A549 treated with Mapracorat at 1 μM for 4 hours (cell line): Measurements from ENCODE around the gene ZNF700. TPM values are rescaled to one million over a fixed set of nuclear protein-coding genes. Genes with fewer than 3 reads are reported as not detected.

Experiments
- total RNA-seq: library from RNA; stranded (reverse); fragments of 200-300 nt; extraction: Qiagen RNA extraction; gene quantifications from 5 replicates; pipeline ENCODE4 v1.2.3, GENCODE V29; 2022

Gene ZNF700
- total RNA-seq: 0.19 to 0.30 TPM (median 0.27 TPM) in 5 replicates

DNA sequence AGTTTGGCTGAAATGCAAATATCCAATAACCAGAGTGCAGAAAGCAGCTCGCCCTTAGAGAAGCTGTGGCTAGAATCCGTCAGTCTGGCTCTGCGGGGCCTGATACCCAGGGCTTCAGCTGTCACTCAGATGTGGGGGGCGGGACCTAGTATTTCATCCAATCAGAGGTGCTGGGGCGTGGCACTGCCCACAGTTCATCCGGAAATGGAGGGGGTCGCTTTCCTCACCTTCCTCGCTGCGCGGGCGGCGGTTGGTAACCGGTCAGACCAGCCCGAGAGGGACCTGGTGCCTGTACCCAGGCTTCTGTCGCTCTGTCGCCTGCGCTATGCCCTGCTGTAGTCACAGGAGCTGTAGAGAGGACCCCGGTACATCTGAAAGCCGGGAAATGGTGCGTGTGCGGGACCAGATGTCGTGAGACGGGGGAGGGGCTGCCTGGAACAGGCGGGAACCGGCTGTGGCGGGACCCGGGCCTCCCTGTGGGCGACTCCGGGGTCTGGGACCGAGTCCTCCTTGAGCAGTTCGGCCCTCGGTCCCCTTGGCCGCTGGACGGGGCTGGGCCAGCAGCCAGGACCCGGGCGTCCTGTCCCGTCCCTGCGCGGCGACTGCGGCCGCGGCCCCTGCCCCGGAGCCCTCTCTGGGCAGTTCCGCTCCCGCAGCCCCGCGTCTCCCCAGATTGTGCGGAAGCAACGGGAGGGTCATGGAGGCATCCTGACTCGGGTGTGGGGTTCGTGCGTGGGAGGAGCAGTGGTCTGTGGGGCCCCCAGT, at the start of gene ZNF700:
Gene ZNF700 (plus strand): TSS at position 222 of the 765 bp plus-strand sequence. CDS start 104 bp downstream, at position 326.

DNA sequence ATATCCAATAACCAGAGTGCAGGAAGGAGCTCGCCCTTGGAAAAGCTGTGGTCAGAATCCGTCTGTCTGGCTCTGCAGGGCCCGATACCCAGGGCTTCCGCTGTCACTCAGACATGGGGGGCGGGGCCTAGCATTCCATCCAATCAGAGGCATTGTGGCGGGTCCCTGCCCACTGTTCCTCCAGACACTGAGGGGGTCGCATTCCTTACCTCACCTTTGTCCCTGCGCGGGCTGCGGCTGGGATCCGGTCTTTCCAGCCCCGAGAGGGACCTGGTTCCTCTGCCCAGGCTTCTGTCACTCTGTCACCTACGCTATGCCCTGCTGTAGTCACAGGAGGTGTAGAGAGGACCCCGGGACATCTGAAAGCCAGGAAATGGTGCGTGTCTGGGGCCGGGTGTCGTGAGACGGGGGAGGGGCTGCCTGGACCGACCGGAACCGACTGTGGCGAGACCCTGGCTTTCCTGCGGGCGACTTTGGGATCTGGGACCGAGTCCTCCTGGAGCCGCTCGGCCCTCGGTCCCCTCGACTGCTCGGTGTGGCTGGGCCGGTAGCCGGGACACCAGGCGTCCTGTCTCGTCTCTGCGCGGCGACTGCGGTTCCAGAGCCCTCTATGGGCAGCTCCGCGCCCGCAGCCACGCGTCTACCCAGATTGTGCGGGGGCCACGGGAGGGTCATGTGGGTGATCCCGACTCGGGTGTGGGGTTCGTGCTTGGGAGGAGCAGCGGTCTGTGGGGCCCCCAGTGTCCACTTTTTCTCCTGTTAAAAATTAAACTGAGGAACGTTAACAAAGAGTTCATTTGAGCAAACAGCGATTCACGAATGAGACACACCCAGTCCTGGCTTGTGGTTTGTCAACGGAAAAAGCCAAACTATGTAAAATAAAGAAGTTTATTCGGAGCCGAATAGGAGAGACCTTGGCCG, 37.0 kb upstream of the ZNF700 start, which contains the start of gene ZNF69:
Gene ZNF69 (plus strand): TSS at position 172 of the 921 bp plus-strand sequence. CDS start 142 bp downstream, at position 314.

DNA sequence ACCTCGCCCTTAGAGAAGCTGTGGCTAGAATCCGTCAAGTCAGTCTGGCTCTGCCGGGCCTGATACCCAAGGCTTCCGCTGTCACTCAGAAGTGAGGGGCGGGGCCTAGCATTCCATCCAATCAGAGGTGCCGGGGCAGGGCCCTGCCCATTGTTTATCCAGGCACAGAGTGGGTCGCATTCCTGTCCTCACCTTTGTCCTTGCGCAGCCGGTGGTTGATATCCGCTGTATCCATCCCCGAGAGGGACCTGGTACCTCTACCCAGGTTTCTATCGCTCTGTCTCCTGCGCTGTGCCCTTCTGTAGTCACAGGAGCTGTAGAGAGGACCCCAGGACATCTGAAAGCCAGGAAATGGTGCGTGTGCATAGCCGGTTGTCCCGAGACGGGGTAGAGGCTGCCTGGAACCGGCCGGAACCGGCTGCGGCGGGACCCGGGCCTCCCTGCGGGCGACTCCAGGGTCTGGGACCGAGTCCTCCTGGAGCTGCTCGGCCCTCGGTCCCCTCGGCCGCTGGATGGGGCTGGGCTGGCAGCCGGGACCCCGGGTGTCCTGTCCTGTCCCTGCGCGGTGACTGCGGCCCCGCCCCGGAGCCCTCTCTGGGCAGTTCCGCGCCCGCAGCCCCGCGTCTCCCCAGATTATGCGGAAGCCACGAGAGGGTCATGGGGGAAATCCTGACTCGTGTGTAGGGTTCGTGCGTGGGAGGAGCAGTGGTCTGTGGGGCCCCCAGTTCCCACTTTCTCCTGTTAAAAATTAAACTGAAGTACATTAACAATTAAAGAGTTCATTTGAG, 40.1 kb downstream of the ZNF700 start, which contains the start of gene ZNF763:
Gene ZNF763 (plus strand): TSS at position 183 of the 788 bp plus-strand sequence. CDS start 169 bp downstream, at position 352.

Other genes starting within 250 kb of the ZNF700 start
- 1.5 to 3.6 TPM (median 2.9 TPM) in 5 replicates for gene ZNF823, start 186.2 kb upstream of the ZNF700 start, total RNA-seq
- not detected in 5 replicates for gene ZNF441, start 158.1 kb upstream of the ZNF700 start, total RNA-seq
- gene ZNF491, start 126.6 kb upstream of the ZNF700 start, total RNA-seq: not detected in 5 replicates
- 0.02 TPM in 1 of 5 replicates, not detected in the others for gene ZNF440, start 110.8 kb upstream of the ZNF700 start, total RNA-seq
- gene ZNF439, start 76.4 kb upstream of the ZNF700 start, total RNA-seq: not detected in 5 replicates
- gene ZNF69, start 37.3 kb upstream of the ZNF700 start, total RNA-seq: not detected in 5 replicates
- not detected in 5 replicates for gene ZNF763, start 39.9 kb downstream of the ZNF700 start, total RNA-seq
- gene ZNF433, start 110.6 kb downstream of the ZNF700 start, total RNA-seq: not detected in 5 replicates
- not detected in 5 replicates for gene ZNF878, start 127.9 kb downstream of the ZNF700 start, total RNA-seq
- gene ZNF844, start 139.6 kb downstream of the ZNF700 start, total RNA-seq: not detected in 5 replicates
- not detected in 5 replicates for gene ZNF20, start 215.2 kb downstream of the ZNF700 start, total RNA-seq
- gene ZNF625, start 231.6 kb downstream of the ZNF700 start, total RNA-seq: not detected in 5 replicates
- 0.98 to 1.8 TPM (median 1.2 TPM) in 5 replicates for gene ZNF136, start 238.0 kb downstream of the ZNF700 start, total RNA-seq